ENCODE results near the gene CARNS1. TPM values are rescaled to one million over a fixed set of nuclear protein-coding genes. Genes with fewer than 3 reads are reported as not detected.

CARNS1 gene
- total and polyA plus RNA-seq, 2 of the 8 experiments (the other 6 are each of a cell fraction or from before 2014, with no cell fraction given), result 0.82 to 1.1 TPM

- Histone ChIP-seq H3K14ac (ENCODE audit: insufficient read length) (no peak overlapping the region), H3K9me3 (ENCODE audit: insufficient read depth in 2 of 2, low read depth in 1 of 2, low read length in 1 of 2) (no peaks in the 10 kb centered on the region), H4K5ac (ENCODE audit: insufficient read length, low read depth, low read length) (no peak overlapping the region), H2BK120ac (replicated peaks; ENCODE audit: low read depth, low read length) (no peak overlapping the region), H3K18ac (ENCODE audit: extremely low read depth, low read length) (no peak overlapping the region), H3K56ac (replicated peaks; ENCODE audit: insufficient read length, low read depth, low read length) (no peak overlapping the region), H3K4me1 (replicated peaks in 1 of 4; ENCODE audit: control insufficient read depth in 3 of 4, insufficient read depth in 4 of 4, low read length in 3 of 4) (peaks cover 2 to 14% (median 6%) of the 10 kb centered on the region in 4 experiments; a peak in 6 of 7 replicates), H4K8ac (ENCODE audit: extremely low read depth, insufficient read depth, low read length) (no peak overlapping the region; the same call in 1 of the 2 replicates), H3K27me3 (replicated peaks in 1 of 4; ENCODE audit: control insufficient read depth in 3 of 4, extremely low read depth in 1 of 4, insufficient read depth in 3 of 4, low read length in 3 of 4) (no peaks in the 10 kb centered on the region), H3K79me1 (ENCODE audit: low read depth, low read length) (peaks cover 2% of the 10 kb centered on the region), H2BK20ac (ENCODE audit: low read length) (no peak overlapping the region), H2BK12ac (ENCODE audit: low read depth, low read length) (no peak overlapping the region), H2AFZ (ENCODE audit: low read length) (no peak overlapping the region), H3K4me2 (ENCODE audit: insufficient read depth in 1 of 2, low read depth in 2 of 2, low read length in 2 of 2) (peak overlapping the region; percentile 81 to 86; a peak in 3 of 4 replicates), H3K23me2 (ENCODE audit: low read depth, low read length) (peaks cover 6% of the 10 kb centered on the region), H4K20me1 (replicated peaks in 1 of 2; ENCODE audit: control insufficient read depth in 1 of 2, insufficient read depth in 2 of 2, low read length in 2 of 2) (peaks cover 0 to 3% of the 10 kb centered on the region in 2 experiments), H3K9ac (replicated peaks in 1 of 4; ENCODE audit: extremely low read depth in 1 of 4, low read depth in 3 of 4, low read length in 3 of 4) (no peak overlapping the region), H3K23ac (ENCODE audit: insufficient read length) (no peak overlapping the region), H3K4ac (replicated peaks; ENCODE audit: insufficient read length, low read depth, low read length) (no peak overlapping the region), H3K4me3 (ENCODE audit: extremely low read depth in 1 of 4, insufficient read depth in 2 of 4, low read depth in 3 of 4, low read length in 4 of 4) (peak overlapping the region in 1 of 4 experiments; percentile 90; a peak in 2 of 8 replicates), H4K91ac (replicated peaks; ENCODE audit: insufficient read length, low read length) (no peak overlapping the region), H3K79me2 (ENCODE audit: control insufficient read depth in 1 of 2, insufficient read depth in 2 of 2, low read length in 2 of 2) (peaks cover 0 to 3% of the 10 kb centered on the region in 2 experiments; a peak in 2 of 4 replicates), H2BK5ac (ENCODE audit: low read depth, low read length) (no peak overlapping the region), H3K36me3 (ENCODE audit: control insufficient read depth in 2 of 4, insufficient read depth in 4 of 4, low read length in 3 of 4) (no peaks in the 10 kb centered on the region), H2AK5ac (ENCODE audit: low read depth, low read length) (no peak overlapping the region), H2BK15ac (ENCODE audit: low read length) (no peak overlapping the region), H3K27ac (ENCODE audit: low read depth, low read length) (no peak overlapping the region)
- TF ChIP-seq ASH2L (IDR thresholded peaks at IDR 0.05; ENCODE audit: low read length) (no peak), HDAC2 (IDR thresholded peaks at IDR 0.05; ENCODE audit: borderline replicate concordance in 1 of 2, low read depth in 2 of 2, low read length in 2 of 2) (no peak), TBP (IDR thresholded peaks at IDR 0.05; ENCODE audit: low read depth, low read length) (no peak), JUN (IDR thresholded peaks at IDR 0.05; ENCODE audit: low read depth, low read length) (no peak), RBBP5 (IDR thresholded peaks at IDR 0.05; ENCODE audit: borderline replicate concordance, low read depth, low read length) (no peak), SP2 (IDR thresholded peaks at IDR 0.05; ENCODE audit: low read length) (no peak), TAF1 (IDR thresholded peaks at IDR 0.05; ENCODE audit: low read depth, low read length) (no peak), GTF2F1 (IDR thresholded peaks at IDR 0.05; ENCODE audit: borderline replicate concordance, low read depth, low read length) (no peak), SUZ12 (IDR thresholded peaks at IDR 0.05; ENCODE audit: low read length) (no peak), SAP30 (IDR thresholded peaks at IDR 0.05; ENCODE audit: insufficient read depth, insufficient replicate concordance, low read length) (no peak)
- CTCF ChIA-PET (ENCODE audit: partially characterized antibody), result interaction anchor here (0.6 to 2.3 kb wide), 12 partner anchors 8 to 297 kb away, joined by 3 to 15 read pairs (median 4); partner anchors contain the start of genes CARNS1, CORO1B and PPP1CA
- POLR2A ChIA-PET (ENCODE audit: partially characterized antibody), result interaction anchor here (0.6 to 4.6 kb wide), 18 partner anchors 9 to 295 kb away, joined by 3 to 36 read pairs (median 6); partner anchors contain the start of genes CABP4, CARNS1, CORO1B and GPR152
- WGBS, 2 experiments (ENCODE audit: extremely low coverage in 1 of 2, insufficient coverage in 1 of 2, insufficient read length in 1 of 2, insufficient replicate concordance in 2 of 2, low coverage in 1 of 2, low lambda C conversion rate in 2 of 2, missing lambda C conversion rate in 1 of 2), result 88% methylated on average over 8 of the region's 11 CpGs; no CpG with 5 or more reads in 1 of the 2 experiments
- FAIRE-seq (no peak), DNase-seq (ENCODE audit: low read depth in 1 of 2, low spot score in 2 of 2) (no peak)
Measured at GRCh38 chr11:67466962-67467771, 51.7 kb downstream of the CARNS1 start.
